ENCODE data around the gene ANO9.
"Not testable (repeated sequence)": the region's sequence is repeated elsewhere in the genome, so short reads cannot be mapped to it uniquely, and the experiment has no call there.

DNA sequence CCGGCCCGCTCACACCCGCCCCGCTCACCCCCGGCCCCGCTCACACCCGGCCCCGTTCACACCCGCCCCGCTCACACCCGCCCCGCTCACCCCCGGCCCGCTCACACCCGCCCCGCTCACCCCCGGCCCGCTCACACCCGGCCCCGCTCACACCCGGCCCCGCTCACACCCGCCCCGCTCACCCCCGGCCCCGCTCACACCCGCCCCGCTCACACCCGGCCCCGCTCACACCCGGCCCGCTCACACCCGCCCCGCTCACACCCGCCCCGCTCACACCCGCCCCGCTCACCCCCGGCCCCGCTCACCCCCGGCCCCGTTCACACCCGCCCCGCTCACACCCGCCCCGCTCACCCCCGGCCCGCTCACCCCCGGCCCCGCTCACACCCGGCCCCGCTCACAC lies 40.6 kb downstream of the ANO9 start:
- TF ChIP-seq, protein P1, sequence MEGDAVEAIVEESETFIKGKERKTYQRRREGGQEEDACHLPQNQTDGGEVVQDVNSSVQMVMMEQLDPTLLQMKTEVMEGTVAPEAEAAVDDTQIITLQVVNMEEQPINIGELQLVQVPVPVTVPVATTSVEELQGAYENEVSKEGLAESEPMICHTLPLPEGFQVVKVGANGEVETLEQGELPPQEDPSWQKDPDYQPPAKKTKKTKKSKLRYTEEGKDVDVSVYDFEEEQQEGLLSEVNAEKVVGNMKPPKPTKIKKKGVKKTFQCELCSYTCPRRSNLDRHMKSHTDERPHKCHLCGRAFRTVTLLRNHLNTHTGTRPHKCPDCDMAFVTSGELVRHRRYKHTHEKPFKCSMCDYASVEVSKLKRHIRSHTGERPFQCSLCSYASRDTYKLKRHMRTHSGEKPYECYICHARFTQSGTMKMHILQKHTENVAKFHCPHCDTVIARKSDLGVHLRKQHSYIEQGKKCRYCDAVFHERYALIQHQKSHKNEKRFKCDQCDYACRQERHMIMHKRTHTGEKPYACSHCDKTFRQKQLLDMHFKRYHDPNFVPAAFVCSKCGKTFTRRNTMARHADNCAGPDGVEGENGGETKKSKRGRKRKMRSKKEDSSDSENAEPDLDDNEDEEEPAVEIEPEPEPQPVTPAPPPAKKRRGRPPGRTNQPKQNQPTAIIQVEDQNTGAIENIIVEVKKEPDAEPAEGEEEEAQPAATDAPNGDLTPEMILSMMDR (conservative IDR thresholded peaks at IDR 0.05 in 1 of 2, IDR thresholded peaks at IDR 0.05 in 1 of 2; ENCODE audit: low read depth in 1 of 2, low read length in 2 of 2) = not testable (repeated sequence)
- TF ChIP-seq EZH2 (IDR thresholded peaks at IDR 0.05; ENCODE audit: low read length, missing control alignments) = not testable (repeated sequence)

Data from fibroblast of lung (primary cell).